GM12878 (cell line): ENCODE measurements around the gene COPS3.

Experiments used
- FOXM1 ChIP-seq: IDR thresholded peaks from 2 replicates; pipeline ENCODE4 v1.6.1; 2012; ENCODE audit warnings: low read depth, mild to moderate bottlenecking, inconsistent platforms, low read length, moderate library complexity
- TF ChIP-seq, protein P1 (sequence below), 3 experiments: IDR thresholded peaks in 2 of 3; conservative IDR thresholded peaks in 1 of 3; 2 replicates each; pipeline ENCODE4 v1.5.1; 2011; ENCODE audit warnings: low read depth in 3 of 3, low read length in 3 of 3, mild to moderate bottlenecking in 3 of 3, control low read depth in 2 of 3, moderate library complexity in 2 of 3, inconsistent platforms in 1 of 3, mixed read lengths in 1 of 3; ENCODE audit not compliant: control insufficient read depth in 2 of 3, insufficient read depth in 1 of 3; ENCODE audit errors: extremely low read depth in 1 of 3

DNA sequence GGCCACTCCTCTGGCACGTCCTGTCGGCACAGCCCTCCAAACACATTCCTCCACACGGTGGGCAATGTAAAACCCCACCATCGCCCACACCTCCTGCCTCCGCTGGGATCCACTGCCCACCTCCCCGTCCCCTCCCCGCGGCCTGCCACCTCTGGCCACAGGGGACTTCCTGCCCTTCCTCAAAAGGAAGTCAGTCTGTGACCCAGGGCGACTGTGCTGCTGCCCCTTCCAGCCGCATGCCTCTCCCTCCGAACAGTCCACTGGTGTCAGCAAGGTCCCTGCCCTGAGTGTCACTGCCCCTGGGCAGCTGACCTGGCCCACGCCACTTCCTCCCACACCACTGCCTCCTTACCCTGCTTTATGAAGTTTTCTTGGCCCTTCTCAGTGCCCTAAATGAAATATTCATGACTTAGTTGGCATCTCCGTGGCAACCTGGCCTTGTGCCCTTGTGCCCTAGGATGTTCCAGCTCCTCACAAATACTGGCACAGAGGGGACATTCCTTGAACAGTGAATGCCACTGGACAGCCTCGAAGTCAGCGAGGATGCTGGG lies 76.9 kb downstream of the COPS3 start:
- TF ChIP-seq, protein P1, sequence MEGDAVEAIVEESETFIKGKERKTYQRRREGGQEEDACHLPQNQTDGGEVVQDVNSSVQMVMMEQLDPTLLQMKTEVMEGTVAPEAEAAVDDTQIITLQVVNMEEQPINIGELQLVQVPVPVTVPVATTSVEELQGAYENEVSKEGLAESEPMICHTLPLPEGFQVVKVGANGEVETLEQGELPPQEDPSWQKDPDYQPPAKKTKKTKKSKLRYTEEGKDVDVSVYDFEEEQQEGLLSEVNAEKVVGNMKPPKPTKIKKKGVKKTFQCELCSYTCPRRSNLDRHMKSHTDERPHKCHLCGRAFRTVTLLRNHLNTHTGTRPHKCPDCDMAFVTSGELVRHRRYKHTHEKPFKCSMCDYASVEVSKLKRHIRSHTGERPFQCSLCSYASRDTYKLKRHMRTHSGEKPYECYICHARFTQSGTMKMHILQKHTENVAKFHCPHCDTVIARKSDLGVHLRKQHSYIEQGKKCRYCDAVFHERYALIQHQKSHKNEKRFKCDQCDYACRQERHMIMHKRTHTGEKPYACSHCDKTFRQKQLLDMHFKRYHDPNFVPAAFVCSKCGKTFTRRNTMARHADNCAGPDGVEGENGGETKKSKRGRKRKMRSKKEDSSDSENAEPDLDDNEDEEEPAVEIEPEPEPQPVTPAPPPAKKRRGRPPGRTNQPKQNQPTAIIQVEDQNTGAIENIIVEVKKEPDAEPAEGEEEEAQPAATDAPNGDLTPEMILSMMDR (IDR thresholded peaks at IDR 0.05 in 2 of 3, conservative IDR thresholded peaks at IDR 0.05 in 1 of 3; ENCODE audit: control insufficient read depth in 2 of 3, extremely low read depth in 1 of 3, insufficient read depth in 1 of 3, low read depth in 3 of 3, low read length in 3 of 3) = no peak
- TF ChIP-seq FOXM1 = no peak
